Activated CD8-positive, alpha-beta memory T cell treated with anti-CD3 and anti-CD28 coated beads for 48 hours (primary cell): ENCODE data around the gene NELFE.
"Not testable (repeated sequence)": the region's sequence is repeated elsewhere in the genome, so short reads cannot be mapped to it uniquely, and the experiment has no call there.

Source experiments
- DNase-seq, 3 experiments: peaks; one replicate each; pipeline ENCODE4 v3.0.0-alpha.2; 2020; ENCODE audit warnings: low read depth in 2 of 3, low spot score in 2 of 3

The NELFE gene

GRCh38 chr6:31920811-31921210 is 38.0 kb downstream of the NELFE start:
- no peak for DNase-seq

- DNase-seq, result no peak
Observed at GRCh38 chr6:31919624-31920303, 39.0 kb downstream of the NELFE start.

GRCh38 chr6:31918069-31918720 is 40.6 kb downstream of the NELFE start:
- DNase-seq, result no peak

GRCh38 chr6:31915756-31916155 is 43.0 kb downstream of the NELFE start:
- DNase-seq, result no peak

- DNase-seq, result no peak
Observed at GRCh38 chr6:31915351-31915750, 43.4 kb downstream of the NELFE start.

- no peak for DNase-seq
Observed at GRCh38 chr6:31911826-31912585, 46.8 kb downstream of the NELFE start.

GRCh38 chr6:31909298-31909697 is 49.5 kb downstream of the NELFE start:
- DNase-seq, result not testable (repeated sequence)

- no peak for DNase-seq
Observed at GRCh38 chr6:31908791-31909190, 50.0 kb downstream of the NELFE start.

GRCh38 chr6:31908255-31908654 is 50.5 kb downstream of the NELFE start:
- not testable (repeated sequence) for DNase-seq

- DNase-seq, result no peak
Observed at GRCh38 chr6:31907158-31907813, 51.5 kb downstream of the NELFE start.

GRCh38 chr6:31906727-31907126 is 52.0 kb downstream of the NELFE start:
- not testable (repeated sequence) for DNase-seq

GRCh38 chr6:31906122-31906521 is 52.6 kb downstream of the NELFE start:
- DNase-seq, result no peak

- no peak for DNase-seq
Observed at GRCh38 chr6:31905041-31905440, 53.7 kb downstream of the NELFE start.

GRCh38 chr6:31903957-31904356 is 54.8 kb downstream of the NELFE start:
- DNase-seq, result no peak
